ENCODE data around the gene PRCD.
"Not testable (repeated sequence)": the region's sequence is repeated elsewhere in the genome, so short reads cannot be mapped to it uniquely, and the experiment has no call there.

PRCD gene

GRCh38 chr17:76563359-76563758 lies 23.5 kb downstream of the PRCD start:
- DNase-seq (ENCODE audit: low spot score in 2 of 2) = not testable (repeated sequence)

GRCh38 chr17:76564991-76565727 lies 25.3 kb downstream of the PRCD start:
- Mint-ChIP-seq H3K4me1 (peaks cover 67% of the 10 kb centered on the region), H3K36me3 (peaks cover 78% of the 10 kb centered on the region), H3K27ac (peak overlapping the region; percentile 81)
- H3K9me3 Mint-ChIP-seq; DNase-seq (ENCODE audit: low spot score in 2 of 2); H3K4me3 Mint-ChIP-seq: not testable (repeated sequence)
- peak; percentile 85 for ATAC-seq

More at GRCh38 chr17:76563359-76563758, 23.5 kb downstream of the PRCD start:
- H3K36me3 Mint-ChIP-seq = peaks cover 96% of the 10 kb centered on the region
- peak; percentile 15 for ATAC-seq
- H3K4me1 Mint-ChIP-seq = peaks cover 81% of the 10 kb centered on the region
- H3K27ac Mint-ChIP-seq = peak overlapping the region; percentile 86
- not testable (repeated sequence) for H3K9me3 Mint-ChIP-seq
- peak overlapping the region; percentile 99 for H3K4me3 Mint-ChIP-seq

DNA sequence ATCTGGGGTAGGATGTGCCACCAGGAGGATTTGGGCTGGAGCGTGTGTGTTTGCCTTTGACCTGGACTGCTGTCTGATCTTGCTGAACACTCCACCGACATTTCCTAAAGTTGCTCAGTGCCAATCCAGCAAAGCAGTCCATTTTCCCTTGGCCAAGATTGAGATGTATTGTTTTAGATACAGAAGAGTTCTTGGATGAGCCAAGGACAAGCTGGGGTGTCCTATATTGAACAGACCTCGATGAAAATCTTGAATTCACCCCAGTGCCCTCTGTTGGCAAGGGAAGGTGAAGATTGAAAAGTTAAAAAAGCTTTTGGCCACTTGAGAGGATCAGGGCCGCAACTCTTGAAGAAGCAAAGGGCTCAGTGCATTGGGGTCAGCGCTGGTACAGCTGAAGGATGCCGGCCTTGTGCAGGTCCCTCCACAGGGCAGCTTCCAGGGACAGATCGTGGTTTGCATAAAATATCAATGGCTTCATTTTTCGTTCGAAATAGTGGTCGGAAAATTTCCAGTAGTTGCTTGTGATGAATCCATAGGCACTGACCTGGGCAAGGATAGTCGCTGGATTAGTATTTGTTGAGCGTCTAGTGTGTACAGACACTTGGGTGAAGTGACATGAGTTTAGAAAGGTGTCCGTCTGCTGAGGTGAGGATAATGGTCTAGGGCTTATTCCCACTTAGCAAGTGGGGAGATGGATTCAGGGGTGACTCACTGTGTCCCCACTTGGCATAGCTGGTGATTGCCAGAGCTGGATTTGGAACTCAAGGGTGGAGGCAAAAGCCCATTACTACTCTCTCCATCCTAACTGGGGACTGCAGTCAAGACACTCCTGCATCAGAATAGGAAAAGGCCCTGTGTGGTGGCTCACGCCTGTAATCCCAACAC lies 26.1 kb downstream of the PRCD start:
- ATAC-seq = no peak
- Mint-ChIP-seq H3K4me3 (no peak overlapping the region), H3K4me1 (peaks cover 60% of the 10 kb centered on the region), H3K36me3 (peaks cover 70% of the 10 kb centered on the region), H3K9me3 (no peaks in the 10 kb centered on the region), H3K27ac (peak overlapping the region; percentile 81)
- no peak for DNase-seq (ENCODE audit: low spot score in 2 of 2)

DNA sequence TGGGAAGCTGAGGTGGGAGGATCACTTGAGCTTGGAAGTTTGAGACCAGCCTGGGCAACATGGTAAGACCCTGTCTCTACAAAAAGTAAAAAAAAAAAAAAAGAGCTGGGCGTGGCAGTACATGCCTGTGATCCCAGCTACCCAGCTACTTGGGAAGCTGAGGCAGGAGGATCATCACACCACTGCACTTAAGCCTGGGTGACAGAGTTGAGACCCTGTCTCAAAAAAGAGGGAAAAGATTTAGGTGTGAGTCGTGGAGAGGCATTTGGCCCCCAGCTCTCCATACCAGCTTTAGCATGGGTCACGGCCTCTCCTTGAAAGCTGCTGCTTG lies 26.7 kb downstream of the PRCD start:
- no peak for DNase-seq (ENCODE audit: low spot score in 2 of 2)
- ATAC-seq = no peak
- Mint-ChIP-seq H3K4me1 (peaks cover 54% of the 10 kb centered on the region), H3K27ac (peak overlapping the region; percentile 81), H3K9me3 (no peaks in the 10 kb centered on the region), H3K4me3 (no peak overlapping the region), H3K36me3 (peaks cover 64% of the 10 kb centered on the region)

DNA sequence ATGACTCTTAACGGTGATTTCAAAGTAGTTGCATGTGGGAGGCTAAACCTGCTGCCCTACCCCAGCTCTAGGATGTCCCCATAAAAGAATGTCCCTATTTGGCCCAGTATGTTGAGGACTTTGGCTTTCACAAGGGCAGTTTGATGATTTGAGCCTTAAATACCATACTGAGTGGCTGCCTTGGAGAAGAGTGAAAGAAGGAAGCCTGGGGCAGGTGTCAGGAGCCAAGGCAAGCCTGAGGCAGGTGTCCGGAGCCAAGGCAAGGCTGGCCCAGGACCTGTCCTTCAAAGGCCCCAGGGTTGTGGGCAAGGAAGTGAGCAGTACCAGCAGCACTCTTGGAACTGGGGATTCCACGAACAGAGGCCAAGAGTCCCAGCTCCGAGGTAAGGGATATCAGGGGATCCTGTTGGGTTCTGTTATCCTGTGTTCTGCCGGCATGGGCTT lies 27.2 kb downstream of the PRCD start:
- H3K4me3 Mint-ChIP-seq = no peak overlapping the region
- DNase-seq (ENCODE audit: low spot score in 2 of 2) (no peak), ATAC-seq (no peak)
- H3K36me3 Mint-ChIP-seq = peaks cover 59% of the 10 kb centered on the region
- peaks cover 50% of the 10 kb centered on the region for H3K4me1 Mint-ChIP-seq
- no peaks in the 10 kb centered on the region for H3K9me3 Mint-ChIP-seq
- peak overlapping the region; percentile 81 for H3K27ac Mint-ChIP-seq

- Mint-ChIP-seq H3K36me3 (peaks cover 51% of the 10 kb centered on the region), H3K27ac (peak overlapping the region; percentile 81), H3K4me1 (peaks cover 44% of the 10 kb centered on the region), H3K4me3 (no peak overlapping the region), H3K9me3 (no peaks in the 10 kb centered on the region)
- no peak for ATAC-seq
- DNase-seq (ENCODE audit: low spot score in 2 of 2) = no peak
Observed at GRCh38 chr17:76567634-76568432, 28.0 kb downstream of the PRCD start.

- Mint-ChIP-seq H3K9me3 (no peaks in the 10 kb centered on the region), H3K4me1 (peaks cover 39% of the 10 kb centered on the region), H3K36me3 (peaks cover 41% of the 10 kb centered on the region), H3K4me3 (no peak overlapping the region), H3K27ac (peak overlapping the region; percentile 81)
- ATAC-seq = no peak
- no peak for DNase-seq (ENCODE audit: low spot score in 2 of 2)
Observed at GRCh38 chr17:76568811-76569221, 29.0 kb downstream of the PRCD start.

- peaks cover 32% of the 10 kb centered on the region for H3K36me3 Mint-ChIP-seq
- H3K4me3 Mint-ChIP-seq = no peak overlapping the region
- no peak for DNase-seq (ENCODE audit: low spot score in 2 of 2)
- H3K4me1 Mint-ChIP-seq = peaks cover 39% of the 10 kb centered on the region
- no peaks in the 10 kb centered on the region for H3K9me3 Mint-ChIP-seq
- ATAC-seq = no peak
- H3K27ac Mint-ChIP-seq = no peak overlapping the region
Observed at GRCh38 chr17:76569607-76570279, 29.9 kb downstream of the PRCD start.

GRCh38 chr17:76570457-76570856 lies 30.6 kb downstream of the PRCD start:
- Mint-ChIP-seq H3K9me3 (no peaks in the 10 kb centered on the region), H3K27ac (no peak overlapping the region), H3K4me1 (peaks cover 32% of the 10 kb centered on the region), H3K36me3 (peaks cover 25% of the 10 kb centered on the region), H3K4me3 (no peak overlapping the region)
- DNase-seq (ENCODE audit: low spot score in 2 of 2) (no peak), ATAC-seq (no peak)

GRCh38 chr17:76570877-76571471 lies 31.1 kb downstream of the PRCD start:
- Mint-ChIP-seq H3K9me3 (no peaks in the 10 kb centered on the region), H3K4me3 (no peak overlapping the region), H3K4me1 (peaks cover 27% of the 10 kb centered on the region), H3K36me3 (peaks cover 20% of the 10 kb centered on the region), H3K27ac (no peak overlapping the region)
- no peak for DNase-seq (ENCODE audit: low spot score in 2 of 2)
- peak; percentile 17 for ATAC-seq

DNA sequence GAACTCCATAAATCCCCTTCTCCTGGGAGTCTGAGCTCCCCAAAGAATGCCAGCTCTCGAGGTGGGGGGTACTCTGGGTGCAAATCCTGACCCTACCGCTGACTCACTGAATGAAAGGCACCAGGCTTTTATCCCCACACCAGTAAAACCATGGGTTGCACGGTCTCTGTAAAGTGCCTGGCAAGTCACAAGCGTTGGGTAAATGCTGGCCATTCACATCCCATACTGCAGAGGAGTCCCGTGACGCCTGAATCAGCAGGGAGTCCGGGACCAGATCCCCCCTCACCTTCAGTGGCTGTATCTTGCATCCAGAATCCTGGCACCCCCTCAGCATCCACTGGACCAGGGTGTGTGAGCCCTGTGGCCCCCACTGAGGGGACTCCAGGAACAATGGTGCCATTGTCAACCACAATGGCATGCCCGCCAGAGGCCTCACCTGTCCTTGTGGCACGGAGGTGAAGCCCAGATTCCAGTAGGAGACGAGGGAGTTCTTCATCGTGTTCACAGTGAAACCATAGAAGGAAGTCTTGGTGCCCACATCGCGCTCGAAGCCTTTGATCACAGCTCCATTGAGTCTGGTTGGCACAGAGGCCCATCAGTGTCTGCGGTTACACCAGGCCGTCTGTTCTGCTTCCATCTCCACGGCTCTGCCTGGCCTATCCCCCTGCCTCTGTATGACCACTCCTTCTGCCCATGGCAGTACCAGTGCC lies 32.5 kb downstream of the PRCD start:
- no peak overlapping the region for H3K27ac Mint-ChIP-seq
- no peaks in the 10 kb centered on the region for H3K9me3 Mint-ChIP-seq
- H3K4me3 Mint-ChIP-seq = no peak overlapping the region

GRCh38 chr17:76573096-76573495 lies 33.3 kb downstream of the PRCD start:
- Mint-ChIP-seq H3K9me3 (no peaks in the 10 kb centered on the region), H3K4me3 (no peak overlapping the region), H3K4me1 (peaks cover 6% of the 10 kb centered on the region), H3K36me3 (no peaks in the 10 kb centered on the region), H3K27ac (no peak overlapping the region)
- no peak for ATAC-seq
- DNase-seq (ENCODE audit: low spot score in 2 of 2) = no peak

More for the DNA sequence above, 32.5 kb downstream of the PRCD start:
- Mint-ChIP-seq H3K36me3 (peaks cover 6% of the 10 kb centered on the region), H3K4me1 (peaks cover 13% of the 10 kb centered on the region)
- no peak for ATAC-seq
- DNase-seq (ENCODE audit: low spot score in 2 of 2) = no peak

DNA sequence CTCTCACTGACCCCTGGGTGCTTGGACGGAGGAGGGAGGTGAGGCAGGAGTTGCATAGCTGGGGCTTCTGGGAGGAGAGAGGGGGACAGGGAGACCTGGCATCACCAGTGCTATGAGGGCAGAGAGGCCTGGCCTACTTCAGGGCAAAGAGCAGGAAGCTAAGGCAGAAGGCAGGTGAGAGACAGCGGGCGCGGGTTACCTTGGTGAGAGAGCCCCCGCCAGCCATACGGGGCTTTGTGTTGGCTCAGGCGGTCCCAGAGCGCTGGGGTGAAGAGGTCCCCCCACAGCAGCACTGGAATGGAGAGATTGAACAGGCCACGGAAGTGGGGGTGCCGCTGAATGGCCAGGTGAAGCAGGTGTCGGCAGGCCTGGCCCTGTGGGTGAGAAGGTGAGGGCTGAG lies 34.3 kb downstream of the PRCD start:
- Mint-ChIP-seq H3K27ac (no peak overlapping the region), H3K4me3 (no peak overlapping the region), H3K9me3 (no peaks in the 10 kb centered on the region), H3K4me1 (no peaks in the 10 kb centered on the region), H3K36me3 (no peaks in the 10 kb centered on the region)
- ATAC-seq (peak; percentile 15), DNase-seq (ENCODE audit: low spot score in 2 of 2) (no peak)

DNA sequence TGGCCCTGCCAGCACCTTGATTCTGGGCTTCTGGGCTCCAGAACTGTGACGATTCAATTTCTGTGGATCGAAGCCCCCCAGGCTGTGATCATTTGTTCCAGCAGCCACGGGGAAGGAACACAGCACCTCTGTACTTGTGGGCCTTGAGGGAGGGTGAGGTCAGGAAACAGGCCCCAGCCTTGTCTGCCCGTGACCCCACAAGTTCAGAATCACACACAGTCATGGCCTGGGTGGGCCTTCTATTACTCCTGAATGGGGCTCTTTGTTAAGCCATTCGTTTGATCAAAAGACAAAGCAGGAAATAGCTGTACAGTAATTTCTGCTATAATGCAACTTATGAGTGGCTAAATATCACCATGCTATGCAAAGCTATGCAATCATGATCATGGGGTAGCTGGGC lies 35.7 kb downstream of the PRCD start:
- DNase-seq (ENCODE audit: low spot score in 2 of 2) (no peak), ATAC-seq (no peak)
- Mint-ChIP-seq H3K9me3 (no peaks in the 10 kb centered on the region), H3K4me1 (no peaks in the 10 kb centered on the region), H3K27ac (no peak overlapping the region), H3K36me3 (no peaks in the 10 kb centered on the region), H3K4me3 (no peak overlapping the region)

Measured in stimulated activated effector memory CD8-positive, alpha-beta T cell treated with anti-CD3 and anti-CD28 coated beads, Interleukin-12 subunit alpha, Interleukin-12 subunit beta, amount 100 ng/mL, for 72 hours (primary cell).